CD4-positive, alpha-beta T cell treated with Interleukin-21 for 1 hour (primary cell): ENCODE data around the gene CT47A7.
"Not testable (repeated sequence)": the region's sequence is repeated elsewhere in the genome, so short reads cannot be mapped to it uniquely, and the experiment has no call there.

Experiments
- DNase-seq: peaks from one replicate; pipeline ENCODE4 v3.0.0-alpha.2; 2020

The CT47A7 gene

GRCh38 chrX:120956500-120956899, at the start of gene CT47A7:
Gene CT47A7 (minus strand): TSS chrX:120956600. CDS start chrX:120956345, 255 bp downstream.
- DNase-seq, result not testable (repeated sequence)

DNA sequence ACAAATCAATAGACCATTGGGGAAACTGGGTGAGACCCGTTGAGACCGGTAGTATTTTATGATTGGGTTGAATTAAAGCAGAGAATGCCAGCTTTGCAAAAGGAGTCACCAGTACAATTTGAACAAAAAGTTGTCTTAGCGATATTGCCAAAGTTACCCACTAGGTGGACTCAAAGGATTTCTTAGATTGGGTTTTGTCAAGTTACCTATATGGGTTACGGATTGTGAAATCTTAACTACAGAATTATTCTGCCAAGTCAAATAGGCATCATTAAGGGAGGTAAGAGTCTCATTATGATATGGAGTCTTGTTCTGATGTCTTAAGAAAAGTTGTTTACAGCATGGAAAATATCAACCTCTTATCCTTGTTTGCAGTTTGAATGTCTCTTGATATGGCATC, 44.2 kb upstream of the CT47A7 start:
- DNase-seq, result no peak

GRCh38 chrX:120999413-120999812, 43.0 kb upstream of the CT47A7 start:
- DNase-seq, result no peak

- not testable (repeated sequence) for DNase-seq
Measured at GRCh38 chrX:120985660-120986059, 29.3 kb upstream of the CT47A7 start, which contains the start of gene CT47A1. Gene CT47A1 (minus strand): TSS chrX:120985760. CDS start chrX:120985529, 231 bp downstream.
